Astrocyte of the cerebellum (primary cell): ENCODE results near the gene SMNDC1.

Source experiments
- DNase-seq: peaks from one replicate; pipeline ENCODE4 v3.0.0-alpha.2; 2011; ENCODE audit warnings: low read depth
- H3K4me3 ChIP-seq: 2 replicates; pipeline ENCODE4 v1.5.1; 2011; ENCODE audit warnings: mild to moderate bottlenecking, low read depth, low read length, moderate library complexity
- in situ Hi-C: cut with HindIII; loops from 2 replicates; pipeline ENCODE4 v1.10.0; 2017; ENCODE audit warnings: low sequenced_read_pairs
- TF ChIP-seq, protein P1 (sequence below): IDR thresholded peaks from 2 replicates; pipeline ENCODE4 v1.5.1; 2012; ENCODE audit warnings: low read length, low read depth, moderate library complexity, mild to moderate bottlenecking; ENCODE audit errors: missing control alignments

SMNDC1 gene

DNA sequence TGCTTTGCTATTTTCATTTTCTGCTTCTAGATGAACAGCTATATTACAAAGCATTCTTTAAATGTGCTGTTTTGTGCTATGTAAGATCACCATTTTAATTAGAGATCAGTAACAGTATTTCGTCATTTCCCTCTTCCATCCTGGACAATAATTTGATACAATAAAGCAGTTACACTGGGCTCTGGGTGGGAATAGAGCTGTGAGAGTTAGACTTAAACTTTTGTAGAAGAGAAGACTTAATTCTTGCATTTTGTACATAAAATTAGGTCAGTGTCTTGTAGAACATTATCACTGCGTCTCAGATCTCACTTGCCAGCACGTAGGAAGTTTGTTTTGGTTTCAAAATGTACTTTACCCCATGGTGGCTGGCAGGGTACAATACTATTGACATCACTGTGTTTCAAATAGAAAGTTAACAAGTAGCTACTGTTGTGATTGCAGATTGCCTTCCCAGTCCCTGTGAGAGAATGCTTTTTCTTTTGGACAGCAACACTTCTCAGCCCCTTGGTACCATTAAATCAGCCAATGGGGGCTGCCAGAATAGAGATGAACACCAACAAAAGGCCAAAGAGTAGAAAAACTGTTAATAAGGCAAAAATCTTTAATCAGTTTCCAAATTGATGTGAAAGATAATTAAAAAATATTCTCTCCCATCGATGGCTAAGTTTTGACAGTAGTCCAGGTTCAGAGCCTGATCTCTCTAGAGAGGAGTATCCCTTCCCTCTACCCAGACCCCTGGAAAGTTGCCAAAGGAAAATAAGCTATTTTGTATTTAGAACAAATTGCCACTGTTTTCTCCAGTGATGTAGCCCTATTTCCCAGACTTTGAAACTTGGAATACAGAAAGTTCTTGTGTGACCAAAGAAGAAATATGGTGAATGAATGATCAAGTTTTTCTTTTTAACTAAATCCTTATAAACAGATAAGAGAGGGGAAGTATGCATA, 35.1 kb downstream of the SMNDC1 start:
- H3K4me3 ChIP-seq, result peak overlapping the region; percentile 8
- TF ChIP-seq, protein P1, sequence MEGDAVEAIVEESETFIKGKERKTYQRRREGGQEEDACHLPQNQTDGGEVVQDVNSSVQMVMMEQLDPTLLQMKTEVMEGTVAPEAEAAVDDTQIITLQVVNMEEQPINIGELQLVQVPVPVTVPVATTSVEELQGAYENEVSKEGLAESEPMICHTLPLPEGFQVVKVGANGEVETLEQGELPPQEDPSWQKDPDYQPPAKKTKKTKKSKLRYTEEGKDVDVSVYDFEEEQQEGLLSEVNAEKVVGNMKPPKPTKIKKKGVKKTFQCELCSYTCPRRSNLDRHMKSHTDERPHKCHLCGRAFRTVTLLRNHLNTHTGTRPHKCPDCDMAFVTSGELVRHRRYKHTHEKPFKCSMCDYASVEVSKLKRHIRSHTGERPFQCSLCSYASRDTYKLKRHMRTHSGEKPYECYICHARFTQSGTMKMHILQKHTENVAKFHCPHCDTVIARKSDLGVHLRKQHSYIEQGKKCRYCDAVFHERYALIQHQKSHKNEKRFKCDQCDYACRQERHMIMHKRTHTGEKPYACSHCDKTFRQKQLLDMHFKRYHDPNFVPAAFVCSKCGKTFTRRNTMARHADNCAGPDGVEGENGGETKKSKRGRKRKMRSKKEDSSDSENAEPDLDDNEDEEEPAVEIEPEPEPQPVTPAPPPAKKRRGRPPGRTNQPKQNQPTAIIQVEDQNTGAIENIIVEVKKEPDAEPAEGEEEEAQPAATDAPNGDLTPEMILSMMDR, result no peak
- in situ Hi-C loops, result no loop called here
- peak; percentile 35 for DNase-seq

GRCh38 chr10:110268971-110269370, 35.7 kb downstream of the SMNDC1 start:
- no peak for DNase-seq
- TF ChIP-seq, protein P1, result no peak
- H3K4me3 ChIP-seq, result no peak overlapping the region
- in situ Hi-C loops, result no loop called here

DNA sequence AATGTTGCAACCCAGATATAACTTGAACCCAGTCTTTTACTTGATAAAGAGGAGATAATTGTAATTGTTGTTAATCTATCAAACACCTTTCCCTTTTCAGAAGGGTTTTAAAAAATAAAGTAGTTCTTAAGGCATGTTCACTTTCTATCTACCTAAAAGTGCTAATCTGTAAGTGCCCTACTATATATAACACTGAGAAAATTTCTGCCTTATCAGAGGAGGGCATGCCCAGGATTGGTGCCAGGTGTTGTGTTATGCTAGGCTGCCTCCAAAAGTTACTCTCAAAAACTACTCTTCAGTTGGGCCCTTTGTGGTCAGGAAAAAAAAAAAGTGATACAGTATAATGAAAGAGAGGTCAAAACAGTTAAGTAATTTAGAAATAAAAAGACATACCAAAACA, 36.3 kb downstream of the SMNDC1 start:
- in situ Hi-C loops, result no loop called here

GRCh38 chr10:110267276-110267675, 37.4 kb downstream of the SMNDC1 start:
- in situ Hi-C loops, result no loop called here
- no peak overlapping the region for H3K4me3 ChIP-seq
- TF ChIP-seq, protein P1, result no peak
- no peak for DNase-seq

More for the DNA sequence above, 36.3 kb downstream of the SMNDC1 start:
- DNase-seq, result no peak
- TF ChIP-seq, protein P1, result no peak
- H3K4me3 ChIP-seq, result no peak overlapping the region

DNA sequence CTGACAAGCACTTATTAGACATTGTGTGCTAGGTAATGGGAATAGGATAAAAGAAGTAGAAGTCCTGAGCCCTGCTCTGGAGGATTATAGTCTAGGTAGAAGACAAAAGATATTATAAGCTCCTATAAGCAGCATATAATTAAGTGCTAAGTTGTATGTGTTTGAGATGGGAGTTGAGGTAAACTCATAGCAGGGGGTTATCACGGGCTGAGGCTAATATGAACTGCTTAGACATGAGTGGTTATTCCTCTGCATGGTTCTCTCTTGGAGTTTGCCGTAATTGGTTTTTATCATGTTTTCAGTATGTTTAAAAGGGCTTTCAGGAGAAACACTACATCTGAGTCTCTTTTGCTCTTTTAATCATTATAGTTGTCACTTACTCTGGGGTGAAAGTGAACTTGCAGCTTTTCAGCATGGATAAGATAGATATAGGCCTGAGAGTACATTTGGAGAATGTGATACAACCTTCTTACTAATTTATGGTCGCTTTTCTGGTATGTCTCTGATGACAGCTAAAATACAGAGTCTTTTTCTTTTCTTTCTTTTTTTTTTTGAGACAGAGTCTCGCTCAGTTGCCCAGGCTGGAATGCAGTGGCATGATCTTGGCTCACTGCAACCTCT, 39.0 kb downstream of the SMNDC1 start:
- TF ChIP-seq, protein P1, result no peak
- no peak overlapping the region for H3K4me3 ChIP-seq
- in situ Hi-C loops, result no loop called here
- no peak for DNase-seq

- in situ Hi-C loops, result no loop called here
- TF ChIP-seq, protein P1, result no peak
- no peak for DNase-seq
Measured at GRCh38 chr10:110263164-110263563, 41.6 kb downstream of the SMNDC1 start.

More at GRCh38 chr10:110263164-110263563, 41.6 kb downstream of the SMNDC1 start:
- no peak overlapping the region for H3K4me3 ChIP-seq
